Liver (tissue), 3 donors: ENCODE results near the gene TUFT1.

Experiments used
- NR2F2 ChIP-seq: IDR thresholded peaks from 2 replicates; pipeline ENCODE4 v1.6.1; 2016; ENCODE audit warnings: antibody characterized with exemption
- RAD21 ChIP-seq, 2 donors: IDR thresholded peaks; 2 replicates each; pipeline ENCODE4 v1.6.1; 2016; ENCODE audit warnings: antibody characterized with exemption in 2 of 2, mild to moderate bottlenecking in 2 of 2
- SP1 ChIP-seq: IDR thresholded peaks from 2 replicates; pipeline ENCODE4 v1.6.1; 2018; ENCODE audit warnings: antibody characterized with exemption, mild to moderate bottlenecking
- TAF1 ChIP-seq: conservative IDR thresholded peaks from 2 replicates; pipeline ENCODE4 v1.6.1; 2016; ENCODE audit warnings: antibody characterized with exemption, mild to moderate bottlenecking
- TF ChIP-seq, protein P1 (sequence below): fragments of 150-350 bp; IDR thresholded peaks from 2 replicates; pipeline ENCODE4 v1.5.1; 2017; ENCODE audit warnings: improper control_type of control experiment, low read depth, low read length; ENCODE audit not compliant: missing input control
- TF ChIP-seq, protein P2 (sequence below): IDR thresholded peaks from 2 replicates; pipeline ENCODE4 v1.6.1; 2016; ENCODE audit warnings: antibody characterized with exemption
- TF ChIP-seq, protein P3 (sequence below): IDR thresholded peaks from 2 replicates; pipeline ENCODE4 v1.6.1; 2016; ENCODE audit warnings: antibody characterized with exemption, mild to moderate bottlenecking
- TF ChIP-seq, protein P4 (sequence below): IDR thresholded peaks from 2 replicates; pipeline ENCODE4 v1.6.1; 2016; ENCODE audit warnings: antibody characterized with exemption
- donor health status: healthy.
- donor health status: healthy.

DNA sequence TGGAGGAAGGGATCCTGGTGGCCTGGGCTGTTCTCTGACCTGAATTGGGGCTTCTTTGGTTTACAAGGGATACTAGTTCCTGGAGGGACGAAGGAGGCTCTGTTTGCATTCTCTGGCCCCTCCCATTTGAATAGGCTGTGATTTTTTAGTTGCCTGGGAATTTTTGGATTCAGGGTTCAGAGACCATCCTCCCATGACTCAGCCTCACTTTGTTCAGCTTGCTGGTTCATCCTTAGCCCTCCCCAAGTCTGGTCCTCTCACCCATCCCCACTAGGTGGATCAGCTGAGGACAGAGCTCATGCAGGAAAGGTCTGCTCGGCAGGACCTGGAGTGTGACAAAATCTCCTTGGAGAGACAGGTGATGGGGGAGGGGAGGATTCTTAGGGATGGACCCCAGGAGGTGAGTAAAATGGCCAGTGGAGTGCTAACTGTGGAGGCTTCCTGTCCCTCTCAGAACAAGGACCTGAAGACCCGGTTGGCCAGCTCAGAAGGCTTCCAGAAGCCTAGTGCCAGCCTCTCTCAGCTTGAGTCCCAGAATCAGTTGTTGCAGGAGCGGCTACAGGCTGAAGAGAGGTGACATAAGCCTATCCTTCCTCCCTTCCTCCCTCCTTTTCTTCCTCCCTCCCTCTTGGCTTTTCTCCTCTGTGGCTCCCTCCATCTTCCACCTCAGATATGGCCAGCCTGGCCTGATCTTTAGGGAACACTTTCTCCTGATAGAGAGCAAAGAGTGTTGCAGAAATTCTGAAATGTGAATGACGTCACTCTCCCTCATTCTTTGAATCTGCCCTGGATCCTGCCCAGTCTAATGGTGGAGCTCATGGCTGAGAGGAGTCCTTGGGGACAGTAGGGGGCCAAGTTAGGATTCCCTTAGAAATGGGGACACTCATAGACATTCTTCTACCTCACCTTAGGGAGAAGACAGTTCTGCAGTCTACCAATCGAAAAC lies 4.5 kb upstream of the TUFT1 start:
- TF ChIP-seq, protein P1, sequence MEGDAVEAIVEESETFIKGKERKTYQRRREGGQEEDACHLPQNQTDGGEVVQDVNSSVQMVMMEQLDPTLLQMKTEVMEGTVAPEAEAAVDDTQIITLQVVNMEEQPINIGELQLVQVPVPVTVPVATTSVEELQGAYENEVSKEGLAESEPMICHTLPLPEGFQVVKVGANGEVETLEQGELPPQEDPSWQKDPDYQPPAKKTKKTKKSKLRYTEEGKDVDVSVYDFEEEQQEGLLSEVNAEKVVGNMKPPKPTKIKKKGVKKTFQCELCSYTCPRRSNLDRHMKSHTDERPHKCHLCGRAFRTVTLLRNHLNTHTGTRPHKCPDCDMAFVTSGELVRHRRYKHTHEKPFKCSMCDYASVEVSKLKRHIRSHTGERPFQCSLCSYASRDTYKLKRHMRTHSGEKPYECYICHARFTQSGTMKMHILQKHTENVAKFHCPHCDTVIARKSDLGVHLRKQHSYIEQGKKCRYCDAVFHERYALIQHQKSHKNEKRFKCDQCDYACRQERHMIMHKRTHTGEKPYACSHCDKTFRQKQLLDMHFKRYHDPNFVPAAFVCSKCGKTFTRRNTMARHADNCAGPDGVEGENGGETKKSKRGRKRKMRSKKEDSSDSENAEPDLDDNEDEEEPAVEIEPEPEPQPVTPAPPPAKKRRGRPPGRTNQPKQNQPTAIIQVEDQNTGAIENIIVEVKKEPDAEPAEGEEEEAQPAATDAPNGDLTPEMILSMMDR: no peak
- TF ChIP-seq RAD21 (IDR thresholded peaks at IDR 0.05) (no peak), TAF1 (no peak), SP1 (no peak), NR2F2 (no peak)
- TF ChIP-seq, protein P2, sequence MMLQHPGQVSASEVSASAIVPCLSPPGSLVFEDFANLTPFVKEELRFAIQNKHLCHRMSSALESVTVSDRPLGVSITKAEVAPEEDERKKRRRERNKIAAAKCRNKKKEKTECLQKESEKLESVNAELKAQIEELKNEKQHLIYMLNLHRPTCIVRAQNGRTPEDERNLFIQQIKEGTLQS: no peak
- TF ChIP-seq, protein P3, sequence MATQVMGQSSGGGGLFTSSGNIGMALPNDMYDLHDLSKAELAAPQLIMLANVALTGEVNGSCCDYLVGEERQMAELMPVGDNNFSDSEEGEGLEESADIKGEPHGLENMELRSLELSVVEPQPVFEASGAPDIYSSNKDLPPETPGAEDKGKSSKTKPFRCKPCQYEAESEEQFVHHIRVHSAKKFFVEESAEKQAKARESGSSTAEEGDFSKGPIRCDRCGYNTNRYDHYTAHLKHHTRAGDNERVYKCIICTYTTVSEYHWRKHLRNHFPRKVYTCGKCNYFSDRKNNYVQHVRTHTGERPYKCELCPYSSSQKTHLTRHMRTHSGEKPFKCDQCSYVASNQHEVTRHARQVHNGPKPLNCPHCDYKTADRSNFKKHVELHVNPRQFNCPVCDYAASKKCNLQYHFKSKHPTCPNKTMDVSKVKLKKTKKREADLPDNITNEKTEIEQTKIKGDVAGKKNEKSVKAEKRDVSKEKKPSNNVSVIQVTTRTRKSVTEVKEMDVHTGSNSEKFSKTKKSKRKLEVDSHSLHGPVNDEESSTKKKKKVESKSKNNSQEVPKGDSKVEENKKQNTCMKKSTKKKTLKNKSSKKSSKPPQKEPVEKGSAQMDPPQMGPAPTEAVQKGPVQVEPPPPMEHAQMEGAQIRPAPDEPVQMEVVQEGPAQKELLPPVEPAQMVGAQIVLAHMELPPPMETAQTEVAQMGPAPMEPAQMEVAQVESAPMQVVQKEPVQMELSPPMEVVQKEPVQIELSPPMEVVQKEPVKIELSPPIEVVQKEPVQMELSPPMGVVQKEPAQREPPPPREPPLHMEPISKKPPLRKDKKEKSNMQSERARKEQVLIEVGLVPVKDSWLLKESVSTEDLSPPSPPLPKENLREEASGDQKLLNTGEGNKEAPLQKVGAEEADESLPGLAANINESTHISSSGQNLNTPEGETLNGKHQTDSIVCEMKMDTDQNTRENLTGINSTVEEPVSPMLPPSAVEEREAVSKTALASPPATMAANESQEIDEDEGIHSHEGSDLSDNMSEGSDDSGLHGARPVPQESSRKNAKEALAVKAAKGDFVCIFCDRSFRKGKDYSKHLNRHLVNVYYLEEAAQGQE: no peak
- TF ChIP-seq, protein P4, sequence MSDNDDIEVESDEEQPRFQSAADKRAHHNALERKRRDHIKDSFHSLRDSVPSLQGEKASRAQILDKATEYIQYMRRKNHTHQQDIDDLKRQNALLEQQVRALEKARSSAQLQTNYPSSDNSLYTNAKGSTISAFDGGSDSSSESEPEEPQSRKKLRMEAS: no peak
